Pons (tissue), 1 donor: ENCODE data around the gene LANCL3.
A peak's percentile ranks its signal among the peaks of the same experiment; 100 is the strongest.
"Not testable (repeated sequence)": the region's sequence is repeated elsewhere in the genome, so short reads cannot be mapped to it uniquely, and the experiment has no call there.

Source experiments
- DNase-seq: peaks from one replicate; pipeline ENCODE4 v3.0.0-alpha.2; 2016; ENCODE audit warnings: low spot score

LANCL3 gene

GRCh38 chrX:37571426-37572107 is at the start of gene LANCL3:
LANCL3 (plus strand) TSS chrX:37571661; CDS start chrX:37571871, 210 bp downstream.
- not testable (repeated sequence) for DNase-seq

- DNase-seq = not testable (repeated sequence)
These were observed 47.8 kb upstream of the LANCL3 start for GRCh38 chrX:37523673-37524072.

- DNase-seq = no peak
These were observed 29.5 kb upstream of the LANCL3 start for GRCh38 chrX:37541991-37542390.

- no peak for DNase-seq
These were observed 28.7 kb upstream of the LANCL3 start for GRCh38 chrX:37542791-37543190.

- DNase-seq = no peak
These were observed 28.1 kb upstream of the LANCL3 start for GRCh38 chrX:37543324-37543723.

- DNase-seq = not testable (repeated sequence)
These were observed 26.9 kb upstream of the LANCL3 start for GRCh38 chrX:37544531-37544930.

- DNase-seq = no peak
These were observed 26.4 kb upstream of the LANCL3 start for GRCh38 chrX:37545066-37545465.

- DNase-seq = not testable (repeated sequence)
These were observed 21.8 kb upstream of the LANCL3 start for GRCh38 chrX:37549619-37550018.

- no peak for DNase-seq
These were observed 18.0 kb upstream of the LANCL3 start for GRCh38 chrX:37553476-37553875.

- DNase-seq = not testable (repeated sequence)
These were observed 6.2 kb upstream of the LANCL3 start for GRCh38 chrX:37565254-37565653.

- DNase-seq = not testable (repeated sequence)
These were observed 1.1 kb upstream of the LANCL3 start for GRCh38 chrX:37570349-37570748.

GRCh38 chrX:37572108-37572587 is 687 bp downstream of the LANCL3 start:
- not testable (repeated sequence) for DNase-seq

GRCh38 chrX:37573121-37573520 is 1.7 kb downstream of the LANCL3 start:
- DNase-seq = not testable (repeated sequence)

GRCh38 chrX:37578045-37578444 is 6.6 kb downstream of the LANCL3 start:
- peak; percentile 9 for DNase-seq

- DNase-seq = no peak
These were observed 8.6 kb downstream of the LANCL3 start for GRCh38 chrX:37580080-37580479.

- DNase-seq = not testable (repeated sequence)
These were observed 15.9 kb downstream of the LANCL3 start for GRCh38 chrX:37587337-37587736.

- no peak for DNase-seq
These were observed 18.6 kb downstream of the LANCL3 start for GRCh38 chrX:37590047-37590446.

- no peak for DNase-seq
These were observed 23.4 kb downstream of the LANCL3 start for GRCh38 chrX:37594755-37595382.

GRCh38 chrX:37599729-37600128 is 28.3 kb downstream of the LANCL3 start:
- DNase-seq = no peak

- DNase-seq = peak; percentile 25
These were observed 32.5 kb downstream of the LANCL3 start for GRCh38 chrX:37603938-37604409.

GRCh38 chrX:37607243-37607642 is 35.8 kb downstream of the LANCL3 start:
- DNase-seq = no peak

- no peak for DNase-seq
These were observed 36.7 kb downstream of the LANCL3 start for GRCh38 chrX:37608156-37608555.

- DNase-seq = no peak
These were observed 38.3 kb downstream of the LANCL3 start for GRCh38 chrX:37609727-37610126.
